Endothelial cell of umbilical vein (primary cell): ENCODE results near the gene SYNGAP1. TPM values are rescaled to one million over a fixed set of nuclear protein-coding genes. Genes with fewer than 3 reads are reported as not detected.

Experiments used
- BruUV-seq: library from RNA; stranded (reverse); fragments of 400-500 nt; replicated peaks from 2 replicates; lab custom pipeline; 2021; lab: Mats Ljungman, UMichigan
- CTCF ChIA-PET: fragments of 300-600, 350-600 bp; sonication (Branson Sonifier 250); formaldehyde crosslinking; loops from one replicate; lab custom pipeline; 2021; ENCODE audit warnings: antibody characterized with exemption, inconsistent platforms; lab: Charles Lee
- POLR2A ChIA-PET: fragments of 300-600, 350-600 bp; sonication (Branson Sonifier 250); formaldehyde crosslinking; loops from one replicate; lab custom pipeline; 2021; ENCODE audit warnings: antibody characterized with exemption, inconsistent platforms; lab: Charles Lee
- DNase-seq: peaks from one replicate; pipeline ENCODE4 v3.0.0-alpha.2; 2011; ENCODE audit warnings: low read depth, low spot score
- FAIRE-seq: peaks from 2 replicates; lab custom pipeline; 2011; peaks lifted over from hg19 to GRCh38; lab: Jason Lieb, UNC
- H2AFZ ChIP-seq: 2 replicates; pipeline ENCODE4 v1.6.0; 2012; ENCODE audit warnings: low read depth, low read length, control low read depth, inconsistent platforms
- H3K27ac ChIP-seq: 2 replicates; pipeline ENCODE4 v1.5.1; 2011; ENCODE audit warnings: low read depth, mild to moderate bottlenecking, control low read depth, low read length, moderate library complexity; ENCODE audit not compliant: insufficient read depth
- H3K27me3 ChIP-seq, 2 experiments: 2 replicates each; pipeline versions ENCODE4 v1.6.0 to v1.6.1; 2011; ENCODE audit warnings: low read length in 2 of 2, mixed read lengths in 1 of 2; ENCODE audit not compliant: control insufficient read depth in 2 of 2, insufficient read depth in 2 of 2
- H3K36me3 ChIP-seq, 2 experiments: 2 replicates in 1 of 2; 3 replicates in 1 of 2; pipeline ENCODE4 v1.5.1; 2011; ENCODE audit warnings: low read length in 2 of 2, mild to moderate bottlenecking in 1 of 2, moderate library complexity in 1 of 2; ENCODE audit not compliant: control insufficient read depth in 2 of 2, insufficient read depth in 2 of 2; ENCODE audit errors: extremely low read depth in 1 of 2
- H3K4me1 ChIP-seq: 3 replicates; pipeline ENCODE4 v1.5.1; 2011; ENCODE audit warnings: mild to moderate bottlenecking, low read length; ENCODE audit not compliant: control insufficient read depth, insufficient read depth; ENCODE audit errors: extremely low read depth
- H3K4me2 ChIP-seq: 2 replicates; pipeline ENCODE4 v1.6.1; 2011; ENCODE audit warnings: low read length, control low read depth, mixed read lengths; ENCODE audit not compliant: insufficient read depth
- H3K4me3 ChIP-seq, 3 experiments: fragments of 200-600 bp in 1 of 3; sonication (generic), shearing (Covaris generic) in 1 of 3; replicated peaks in 1 of 3; 2 replicates each; pipeline ENCODE4 v1.5.1; 2011 to 2016; ENCODE audit warnings: control low read depth in 3 of 3, low read length in 3 of 3, mild to moderate bottlenecking in 2 of 3, inconsistent platforms in 1 of 3, low read depth in 1 of 3, moderate library complexity in 1 of 3; ENCODE audit not compliant: insufficient read depth in 1 of 3
- H3K79me2 ChIP-seq: 2 replicates; pipeline ENCODE4 v1.6.0; 2012; ENCODE audit warnings: low read length, inconsistent platforms; ENCODE audit not compliant: control insufficient read depth, insufficient read depth
- H3K9ac ChIP-seq: replicated peaks from 2 replicates; pipeline ENCODE3; 2011; ENCODE audit warnings: low read length, control low read depth; ENCODE audit not compliant: insufficient read depth; ENCODE audit errors: extremely low read depth
- H3K9me1 ChIP-seq: replicated peaks from 3 replicates; pipeline ENCODE4 v1.6.0; 2011; ENCODE audit warnings: mild to moderate bottlenecking, low read length; ENCODE audit not compliant: control insufficient read depth, insufficient read depth; ENCODE audit errors: extremely low read depth
- H3K9me3 ChIP-seq: replicated peaks from 2 replicates; pipeline ENCODE4 v1.5.1; 2012; ENCODE audit warnings: low read length, inconsistent platforms; ENCODE audit not compliant: control insufficient read depth, insufficient read depth
- H4K20me1 ChIP-seq: replicated peaks from 2 replicates; pipeline ENCODE3; 2011; ENCODE audit warnings: mild to moderate bottlenecking, low read length; ENCODE audit not compliant: control insufficient read depth, insufficient read depth; ENCODE audit errors: extremely low read depth
- EZH2 ChIP-seq: IDR thresholded peaks from 2 replicates; pipeline ENCODE4 v1.6.1; 2012; ENCODE audit warnings: borderline replicate concordance, low read depth, mild to moderate bottlenecking, moderate library complexity, low read length, inconsistent platforms; ENCODE audit not compliant: severe bottlenecking
- FOS ChIP-seq: IDR thresholded peaks from 2 replicates; pipeline ENCODE4 v1.6.1; 2011; ENCODE audit warnings: mild to moderate bottlenecking, low read length, moderate library complexity, borderline replicate concordance; ENCODE audit not compliant: insufficient read depth
- GATA2 ChIP-seq: IDR thresholded peaks from 2 replicates; pipeline ENCODE4 v1.7.0; 2011; ENCODE audit warnings: low read depth, mild to moderate bottlenecking, moderate library complexity, mixed read lengths, low read length; ENCODE audit not compliant: insufficient read length, insufficient read depth
- JUN ChIP-seq: IDR thresholded peaks from 2 replicates; pipeline ENCODE4 v1.6.1; 2011; ENCODE audit warnings: borderline replicate concordance, low read depth; ENCODE audit not compliant: insufficient read length, insufficient read depth
- MYC ChIP-seq: IDR thresholded peaks from one replicate; pipeline ENCODE4 v1.6.1; 2011; ENCODE audit warnings: mild to moderate bottlenecking, low read depth, low read length
- POLR2AphosphoS5 ChIP-seq: IDR thresholded peaks from 2 replicates; pipeline ENCODE4 v1.6.1; 2012; ENCODE audit warnings: low read depth, mild to moderate bottlenecking, control low read depth, low read length, moderate library complexity; ENCODE audit not compliant: insufficient read depth
- dilution Hi-C: fragments of 300-500 bp; cut with MboI; formaldehyde crosslinking; loops from one replicate; pipeline ENCODE4 v1.15.0; 2019; ENCODE audit warnings: low sequenced_read_pairs; ENCODE audit not compliant: extremely low pct_ligation_motif_present
- intact Hi-C: fragments of 100-400 bp; cut with micrococcal nuclease; formaldehyde crosslinking; loops from one replicate; pipeline ENCODE4 v1.10.0; 2022
- polyA plus RNA-seq, 4 experiments: library from polyadenylated mRNA; depleted of rRNA in 3 of 4; stranded (reverse) in 3 of 4; unstranded in 1 of 4; fragments of >200 nt; gene quantifications; 2 replicates each; pipeline versions ENCODE4 v1.2.1 to v1.2.3, GENCODE V29; 2011 to 2012; ENCODE audit warnings: missing spikeins in 1 of 4
- total RNA-seq: library from RNA; stranded (reverse); gene quantifications from 2 replicates; pipeline ENCODE4 v1.2.3, GENCODE V29; 2021
- TF ChIP-seq, protein P1 (sequence below), 2 donors: IDR thresholded peaks; 1 replicate in 1 of 2; 2 replicates in 1 of 2; pipeline ENCODE4 v1.5.1; 2011; ENCODE audit warnings: low read length in 2 of 2, mild to moderate bottlenecking in 2 of 2, moderate library complexity in 2 of 2, control low read depth in 1 of 2, inconsistent platforms in 1 of 2, low read depth in 1 of 2; ENCODE audit not compliant: insufficient read depth in 1 of 2; ENCODE audit errors: extremely low read depth in 1 of 2
- TF ChIP-seq, protein P2 (sequence below): IDR thresholded peaks from 2 replicates; pipeline ENCODE4 v1.6.1; 2011; ENCODE audit not compliant: insufficient read depth, insufficient read length

The SYNGAP1 gene
- total and polyA plus RNA-seq, 2 donors (not counting 3 experiments of a cell fraction or from before 2014, with no cell fraction given): 7.3 to 15.1 TPM

DNA sequence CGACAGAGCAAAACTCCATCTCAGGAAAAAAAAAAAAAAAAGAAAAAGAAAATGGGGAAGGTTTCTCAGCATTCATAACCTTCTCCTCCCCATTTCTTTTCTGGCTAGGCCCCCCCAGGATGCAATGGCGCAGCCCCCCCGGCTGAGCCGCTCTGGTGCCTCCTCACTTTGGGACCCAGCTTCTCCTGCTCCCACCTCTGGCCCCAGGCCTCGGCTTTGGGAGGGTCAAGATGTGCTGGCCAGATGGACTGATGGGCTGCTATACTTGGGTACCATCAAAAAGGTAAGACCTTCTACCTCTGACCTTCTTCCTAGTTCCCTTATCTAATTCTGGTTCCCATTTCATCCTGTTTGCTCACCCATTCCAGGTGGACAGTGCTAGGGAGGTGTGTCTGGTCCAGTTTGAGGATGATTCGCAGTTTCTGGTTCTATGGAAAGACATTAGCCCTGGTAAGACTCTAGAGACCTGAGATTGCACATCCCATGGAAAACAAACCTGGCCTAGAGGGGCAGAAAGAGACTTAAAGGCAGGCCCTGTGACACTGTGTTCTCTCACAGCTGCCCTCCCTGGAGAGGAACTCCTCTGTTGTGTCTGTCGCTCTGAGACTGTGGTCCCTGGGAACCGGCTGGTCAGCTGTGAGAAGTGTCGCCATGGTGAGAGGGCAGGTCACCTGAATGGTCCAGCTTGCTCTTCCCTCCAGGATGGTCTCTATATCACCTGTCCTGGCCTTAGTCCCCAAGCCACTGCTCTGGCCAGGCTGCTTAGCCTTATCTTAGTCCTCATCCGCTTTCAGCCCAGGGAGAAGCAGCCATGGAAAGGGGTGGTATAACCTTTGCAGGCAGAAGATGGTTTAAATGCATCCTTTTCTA, 7.5 kb upstream of the SYNGAP1 start:
- BruUV-seq: TSS peak; percentile 26
- Histone ChIP-seq H3K36me3 (peaks cover 4 to 22% of the 10 kb centered on the region in 2 experiments), H3K9ac (no peak overlapping the region), H3K79me2 (peaks cover 11% of the 10 kb centered on the region), H3K27me3 (no peaks in the 10 kb centered on the region), H3K9me3 (no peaks in the 10 kb centered on the region), H3K27ac (no peak overlapping the region), H3K4me1 (peaks cover 21% of the 10 kb centered on the region), H2AFZ (no peak overlapping the region), H4K20me1 (no peaks in the 10 kb centered on the region), H3K4me3 (no peak overlapping the region), H3K4me2 (no peak overlapping the region), H3K9me1 (no peaks in the 10 kb centered on the region)
- TF ChIP-seq JUN (no peak), GATA2 (no peak), MYC (no peak), FOS (no peak), POLR2AphosphoS5 (no peak), EZH2 (no peak)
- TF ChIP-seq, protein P1, sequence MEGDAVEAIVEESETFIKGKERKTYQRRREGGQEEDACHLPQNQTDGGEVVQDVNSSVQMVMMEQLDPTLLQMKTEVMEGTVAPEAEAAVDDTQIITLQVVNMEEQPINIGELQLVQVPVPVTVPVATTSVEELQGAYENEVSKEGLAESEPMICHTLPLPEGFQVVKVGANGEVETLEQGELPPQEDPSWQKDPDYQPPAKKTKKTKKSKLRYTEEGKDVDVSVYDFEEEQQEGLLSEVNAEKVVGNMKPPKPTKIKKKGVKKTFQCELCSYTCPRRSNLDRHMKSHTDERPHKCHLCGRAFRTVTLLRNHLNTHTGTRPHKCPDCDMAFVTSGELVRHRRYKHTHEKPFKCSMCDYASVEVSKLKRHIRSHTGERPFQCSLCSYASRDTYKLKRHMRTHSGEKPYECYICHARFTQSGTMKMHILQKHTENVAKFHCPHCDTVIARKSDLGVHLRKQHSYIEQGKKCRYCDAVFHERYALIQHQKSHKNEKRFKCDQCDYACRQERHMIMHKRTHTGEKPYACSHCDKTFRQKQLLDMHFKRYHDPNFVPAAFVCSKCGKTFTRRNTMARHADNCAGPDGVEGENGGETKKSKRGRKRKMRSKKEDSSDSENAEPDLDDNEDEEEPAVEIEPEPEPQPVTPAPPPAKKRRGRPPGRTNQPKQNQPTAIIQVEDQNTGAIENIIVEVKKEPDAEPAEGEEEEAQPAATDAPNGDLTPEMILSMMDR (IDR thresholded peaks at IDR 0.05; ENCODE audit: extremely low read depth in 1 of 2, insufficient read depth in 1 of 2, low read depth in 1 of 2, low read length in 2 of 2): no peak
- TF ChIP-seq, protein P2, sequence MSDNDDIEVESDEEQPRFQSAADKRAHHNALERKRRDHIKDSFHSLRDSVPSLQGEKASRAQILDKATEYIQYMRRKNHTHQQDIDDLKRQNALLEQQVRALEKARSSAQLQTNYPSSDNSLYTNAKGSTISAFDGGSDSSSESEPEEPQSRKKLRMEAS: no peak
- FAIRE-seq (no peak), DNase-seq (no peak)
- CTCF ChIA-PET: interaction anchor here (1.2 kb wide), 1 partner anchor 13 kb away, joined by 5 read pairs; no protein-coding TSS in a partner anchor
- POLR2A ChIA-PET: no interaction called here
- intact Hi-C loops (loop anchor here (10.0 kb wide), 1 partner anchor 438 kb away; no protein-coding TSS in a partner anchor), dilution Hi-C loops (no loop called here)
